GM23338 (cell line): Measurements from ENCODE around the gene USP16.

Source experiments
- EZH2 ChIP-seq: fragments of 200-600 bp; sonication (generic); IDR thresholded peaks from one replicate; pipeline ENCODE4 v1.8.0; 2017; ENCODE audit warnings: antibody characterized with exemption, mild to moderate bottlenecking, low read depth; ENCODE audit not compliant: unreplicated experiment
- POLR2AphosphoS5 ChIP-seq: IDR thresholded peaks from 2 replicates; pipeline ENCODE4 v1.6.1; 2016; ENCODE audit warnings: antibody characterized with exemption, low read depth
- TF ChIP-seq, protein P1 (sequence below): IDR thresholded peaks from one replicate; pipeline ENCODE4 v1.6.1; 2018; ENCODE audit warnings: antibody characterized with exemption; ENCODE audit not compliant: unreplicated experiment
- TF ChIP-seq, protein P2 (sequence below), 2 experiments: fragments of 200-600 bp in 1 of 2; sonication (generic) in 1 of 2; conservative IDR thresholded peaks; 2 replicates each; pipeline versions ENCODE4 v1.5.1 to v1.6.1; 2016 to 2017; ENCODE audit warnings: antibody characterized with exemption in 2 of 2, low read depth in 2 of 2, mild to moderate bottlenecking in 2 of 2, moderate library complexity in 1 of 2

DNA sequence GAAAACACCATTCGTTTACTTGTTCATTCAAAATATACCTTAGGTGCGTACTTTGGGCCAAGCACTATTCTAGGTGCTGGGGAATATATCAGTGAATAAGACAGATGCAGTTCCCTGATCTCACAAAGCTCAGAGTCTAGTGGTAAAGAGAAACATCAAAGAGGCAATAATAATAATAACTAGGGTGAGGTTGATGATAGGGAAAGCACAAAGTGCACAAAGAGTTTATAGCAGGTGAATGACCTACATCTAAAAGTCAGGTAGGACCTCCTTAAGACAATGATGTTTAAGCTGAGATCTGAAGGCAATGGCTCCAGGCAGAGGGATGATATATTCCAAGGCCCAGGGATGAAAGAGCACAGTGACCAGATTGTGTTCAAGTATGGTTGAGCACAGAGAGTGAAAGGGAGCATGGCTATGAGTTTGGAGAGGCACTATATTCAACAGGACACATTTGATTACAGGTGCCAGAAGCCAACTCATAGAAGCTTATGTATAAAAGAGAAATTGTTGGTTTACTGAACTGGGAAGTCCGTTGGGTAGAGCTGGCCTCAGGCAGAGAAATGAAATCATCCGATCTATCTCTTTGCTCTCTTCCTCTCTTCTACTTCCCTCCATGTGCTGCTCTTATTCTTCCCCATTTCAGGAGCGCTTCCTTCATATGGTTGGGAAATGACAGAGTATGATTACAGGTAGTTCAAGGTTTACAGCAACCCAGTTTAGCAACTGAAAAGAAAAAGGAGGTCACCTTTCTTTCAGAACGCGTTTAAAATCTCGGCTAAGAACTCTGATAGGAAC is 71.9 kb downstream of the USP16 start:
- TF ChIP-seq, protein P1, sequence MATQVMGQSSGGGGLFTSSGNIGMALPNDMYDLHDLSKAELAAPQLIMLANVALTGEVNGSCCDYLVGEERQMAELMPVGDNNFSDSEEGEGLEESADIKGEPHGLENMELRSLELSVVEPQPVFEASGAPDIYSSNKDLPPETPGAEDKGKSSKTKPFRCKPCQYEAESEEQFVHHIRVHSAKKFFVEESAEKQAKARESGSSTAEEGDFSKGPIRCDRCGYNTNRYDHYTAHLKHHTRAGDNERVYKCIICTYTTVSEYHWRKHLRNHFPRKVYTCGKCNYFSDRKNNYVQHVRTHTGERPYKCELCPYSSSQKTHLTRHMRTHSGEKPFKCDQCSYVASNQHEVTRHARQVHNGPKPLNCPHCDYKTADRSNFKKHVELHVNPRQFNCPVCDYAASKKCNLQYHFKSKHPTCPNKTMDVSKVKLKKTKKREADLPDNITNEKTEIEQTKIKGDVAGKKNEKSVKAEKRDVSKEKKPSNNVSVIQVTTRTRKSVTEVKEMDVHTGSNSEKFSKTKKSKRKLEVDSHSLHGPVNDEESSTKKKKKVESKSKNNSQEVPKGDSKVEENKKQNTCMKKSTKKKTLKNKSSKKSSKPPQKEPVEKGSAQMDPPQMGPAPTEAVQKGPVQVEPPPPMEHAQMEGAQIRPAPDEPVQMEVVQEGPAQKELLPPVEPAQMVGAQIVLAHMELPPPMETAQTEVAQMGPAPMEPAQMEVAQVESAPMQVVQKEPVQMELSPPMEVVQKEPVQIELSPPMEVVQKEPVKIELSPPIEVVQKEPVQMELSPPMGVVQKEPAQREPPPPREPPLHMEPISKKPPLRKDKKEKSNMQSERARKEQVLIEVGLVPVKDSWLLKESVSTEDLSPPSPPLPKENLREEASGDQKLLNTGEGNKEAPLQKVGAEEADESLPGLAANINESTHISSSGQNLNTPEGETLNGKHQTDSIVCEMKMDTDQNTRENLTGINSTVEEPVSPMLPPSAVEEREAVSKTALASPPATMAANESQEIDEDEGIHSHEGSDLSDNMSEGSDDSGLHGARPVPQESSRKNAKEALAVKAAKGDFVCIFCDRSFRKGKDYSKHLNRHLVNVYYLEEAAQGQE, result no peak
- TF ChIP-seq, protein P2, sequence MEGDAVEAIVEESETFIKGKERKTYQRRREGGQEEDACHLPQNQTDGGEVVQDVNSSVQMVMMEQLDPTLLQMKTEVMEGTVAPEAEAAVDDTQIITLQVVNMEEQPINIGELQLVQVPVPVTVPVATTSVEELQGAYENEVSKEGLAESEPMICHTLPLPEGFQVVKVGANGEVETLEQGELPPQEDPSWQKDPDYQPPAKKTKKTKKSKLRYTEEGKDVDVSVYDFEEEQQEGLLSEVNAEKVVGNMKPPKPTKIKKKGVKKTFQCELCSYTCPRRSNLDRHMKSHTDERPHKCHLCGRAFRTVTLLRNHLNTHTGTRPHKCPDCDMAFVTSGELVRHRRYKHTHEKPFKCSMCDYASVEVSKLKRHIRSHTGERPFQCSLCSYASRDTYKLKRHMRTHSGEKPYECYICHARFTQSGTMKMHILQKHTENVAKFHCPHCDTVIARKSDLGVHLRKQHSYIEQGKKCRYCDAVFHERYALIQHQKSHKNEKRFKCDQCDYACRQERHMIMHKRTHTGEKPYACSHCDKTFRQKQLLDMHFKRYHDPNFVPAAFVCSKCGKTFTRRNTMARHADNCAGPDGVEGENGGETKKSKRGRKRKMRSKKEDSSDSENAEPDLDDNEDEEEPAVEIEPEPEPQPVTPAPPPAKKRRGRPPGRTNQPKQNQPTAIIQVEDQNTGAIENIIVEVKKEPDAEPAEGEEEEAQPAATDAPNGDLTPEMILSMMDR (conservative IDR thresholded peaks at IDR 0.05; ENCODE audit: low read depth in 2 of 2), result no peak
- TF ChIP-seq EZH2, result no peak
- TF ChIP-seq POLR2AphosphoS5, result no peak
